B cell (primary cell): ENCODE results near the gene ZNF581. TPM values are rescaled to one million over a fixed set of nuclear protein-coding genes. Genes with fewer than 3 reads are reported as not detected.

Experiments used
- ATAC-seq: fragments of 200-7000 bp; cut with Tn5 transposase; one replicate; pipeline ENCODE4 v1.10.0; 2021; ENCODE audit warnings: low read depth, mild to moderate bottlenecking, moderate number of reproducible peaks, moderate library complexity
- CTCF ChIA-PET: fragments of 350-600 bp; sonication (Branson Sonifier 250); formaldehyde crosslinking; loops from one replicate; lab custom pipeline; 2021; ENCODE audit warnings: antibody characterized with exemption, inconsistent platforms; lab: Charles Lee
- POLR2A ChIA-PET: fragments of 350-600 bp; sonication (Branson Sonifier 250); formaldehyde crosslinking; loops from one replicate; lab custom pipeline; 2021; ENCODE audit warnings: antibody characterized with exemption; lab: Charles Lee
- DNase-seq: peaks from one replicate; pipeline ENCODE4 v3.0.0; 2013
- H2AFZ ChIP-seq: 2 replicates; pipeline ENCODE4 v1.6.1; 2012; ENCODE audit warnings: mild to moderate bottlenecking, low read depth, low read length; ENCODE audit not compliant: insufficient read depth, poor library complexity, severe bottlenecking
- H3K27ac ChIP-seq, 2 donors: 1 replicate in 1 of 2; 2 replicates in 1 of 2; pipeline ENCODE4 v1.5.1; 2012 to 2013; ENCODE audit warnings: low read length in 2 of 2, mild to moderate bottlenecking in 2 of 2, moderate library complexity in 1 of 2
- H3K27me3 ChIP-seq, 4 experiments: fragments of 200-600 bp in 1 of 4; sonication (generic) in 1 of 4; replicated peaks in 1 of 4; 1 replicate in 2 of 4; 2 replicates in 2 of 4; pipeline versions ENCODE4 v1.6.1 to v1.7.0; 2013 to 2016; ENCODE audit warnings: low read length in 3 of 4, mild to moderate bottlenecking in 2 of 4, mixed read lengths in 1 of 4, moderate library complexity in 1 of 4; ENCODE audit not compliant: insufficient read depth in 4 of 4, control insufficient read depth in 3 of 4; ENCODE audit errors: control extremely low read depth in 1 of 4
- H3K36me3 ChIP-seq, 2 experiments: replicated peaks in 1 of 2; 1 replicate in 1 of 2; 2 replicates in 1 of 2; pipeline versions ENCODE4 v1.6.1 to v1.7.1; 2013; ENCODE audit warnings: low read length in 1 of 2; ENCODE audit not compliant: insufficient read depth in 2 of 2, control insufficient read depth in 1 of 2; ENCODE audit errors: control extremely low read depth in 1 of 2, extremely low read depth in 1 of 2
- H3K4me1 ChIP-seq, 2 donors: fragments of 200-600 bp in 1 of 2; sonication (generic) in 1 of 2; 1 replicate in 1 of 2; 2 replicates in 1 of 2; pipeline versions ENCODE4 v1.5.1 to v1.6.1; 2013 to 2017; ENCODE audit warnings: low read length in 2 of 2; ENCODE audit not compliant: control insufficient read depth in 2 of 2, insufficient read depth in 2 of 2
- H3K4me2 ChIP-seq: replicated peaks from 2 replicates; pipeline ENCODE3; 2012; ENCODE audit warnings: mild to moderate bottlenecking, low read depth, low read length; ENCODE audit not compliant: poor library complexity, severe bottlenecking
- H3K4me3 ChIP-seq, 5 experiments: fragments of 200-600 bp in 1 of 5; sonication (generic) in 1 of 5; 1 replicate in 3 of 5; 2 replicates in 2 of 5; pipeline versions ENCODE4 v1.5.1 to v1.7.0; 2011 to 2016; ENCODE audit warnings: low read length in 4 of 5, mild to moderate bottlenecking in 4 of 5, low read depth in 2 of 5, control low read depth in 1 of 5, moderate library complexity in 1 of 5; ENCODE audit not compliant: insufficient read depth in 1 of 5; ENCODE audit errors: control extremely low read depth in 1 of 5, extremely low read depth in 1 of 5
- H3K79me2 ChIP-seq: fragments of 200-600 bp; sonication (generic); one replicate; pipeline ENCODE4 v1.6.0; 2016; ENCODE audit warnings: low read length; ENCODE audit not compliant: control insufficient read depth, insufficient read depth
- H3K9ac ChIP-seq: fragments of 200-600 bp; sonication (generic); 2 replicates; pipeline ENCODE4 v1.6.1; 2017; ENCODE audit warnings: mild to moderate bottlenecking, low read length, moderate library complexity
- H3K9me3 ChIP-seq, 3 donors: one replicate each; pipeline versions ENCODE4 v1.6.1 to v1.7.1; 2013; ENCODE audit warnings: low read length in 2 of 3; ENCODE audit not compliant: control insufficient read depth in 2 of 3, insufficient read depth in 1 of 3; ENCODE audit errors: control extremely low read depth in 1 of 3
- H4K20me1 ChIP-seq: 2 replicates; pipeline ENCODE4 v1.6.0; 2012; ENCODE audit warnings: mild to moderate bottlenecking, low read length; ENCODE audit not compliant: insufficient read depth, control insufficient read depth, poor library complexity, severe bottlenecking
- H3K27ac Mint-ChIP-seq: one replicate; pipeline ENCODE4 v1.8.0; 2021; ENCODE audit warnings: mixed read lengths
- H3K27me3 Mint-ChIP-seq: one replicate; pipeline ENCODE4 v1.8.0; 2021; ENCODE audit warnings: mixed read lengths
- H3K4me1 Mint-ChIP-seq: one replicate; pipeline ENCODE4 v1.8.0; 2021; ENCODE audit warnings: mixed read lengths
- H3K4me3 Mint-ChIP-seq: one replicate; pipeline ENCODE4 v1.8.0; 2021; ENCODE audit warnings: mixed read lengths
- H3K9me3 Mint-ChIP-seq: one replicate; pipeline ENCODE4 v1.8.0; 2022; ENCODE audit warnings: mixed read lengths; ENCODE audit not compliant: insufficient read depth
- CTCF ChIP-seq: fragments of 200-600 bp; IDR thresholded peaks from one replicate; pipeline ENCODE4 v1.8.0; 2022; ENCODE audit warnings: antibody characterized with exemption, mild to moderate bottlenecking
- EZH2 ChIP-seq: IDR thresholded peaks from 2 replicates; pipeline ENCODE4 v1.6.1; 2012; ENCODE audit warnings: borderline replicate concordance, low read depth, mild to moderate bottlenecking, moderate library complexity, low read length; ENCODE audit not compliant: insufficient read depth, poor library complexity, severe bottlenecking
- WGBS: methylation state at CpG from one replicate; pipeline ENCODE4 v1.1.5; 2013; ENCODE audit warnings: missing lambda C conversion rate; ENCODE audit not compliant: insufficient coverage; 5-methylcytosine and 5-hydroxymethylcytosine counted together
- intact Hi-C: fragments of 100-400 bp; cut with micrococcal nuclease; formaldehyde crosslinking; loops from one replicate; pipeline ENCODE4 v1.10.0; 2022
- polyA plus RNA-seq: library from polyadenylated mRNA; depleted of rRNA; stranded (reverse); fragments of >200 nt; gene quantifications from 2 replicates; pipeline ENCODE4 v1.2.3, GENCODE V29; 2012
- total RNA-seq, 2 donors: library from RNA; stranded (reverse); fragments of 120-200 nt in 1 of 2; gene quantifications; 1 replicate in 1 of 2; 2 replicates in 1 of 2; pipeline versions ENCODE4 v1.2.3 to v1.2.4, GENCODE V29; 2013 to 2022

Gene ZNF581
- total and polyA plus RNA-seq, 2 donors (not counting 1 experiment from before 2014, with no cell fraction given) = 48.2 to 51.3 TPM

- POLR2A ChIA-PET = interaction anchor here (0.5 to 2.8 kb wide), 27 partner anchors 12 to 1438 kb away, joined by 3 to 58 read pairs (median 4); partner anchors contain the start of genes ISOC2, KMT5C, NAT14 and PPP6R1
- intact Hi-C loops = loop anchor here (1.0 to 5.0 kb wide), 5 partner anchors 12 to 192 kb away; partner anchors contain the start of genes UBE2S, ZNF579, ZNF628 and ZNF784
- peak within 1 kb of the TSS; percentile 83 for H3K4me2 ChIP-seq
Measured at GRCh38 chr19:55599468-55599841, 44.0 kb upstream of the ZNF581 start, which contains the start of gene FIZ1. FIZ1 (minus strand) TSS chr19:55599517; CDS start chr19:55597865, 1,652 bp downstream.

More at GRCh38 chr19:55599468-55599841, 44.0 kb upstream of the ZNF581 start, which contains the start of gene FIZ1:
- Histone ChIP-seq H3K27ac (peak within 1 kb of the TSS; percentile 86 to 94), H3K4me3 (peak within 1 kb of the TSS; percentile 59 to 97 (median 82)), H3K9me3 (peaks cover 0 to 8% (median 0%) of the 10 kb centered on the region in 3 donors), H3K4me1 (peaks cover 7 to 22% of the 10 kb centered on the region in 2 donors), H4K20me1 (no peaks in the 10 kb centered on the region), H3K36me3 (peaks cover 0 to 19% of the 10 kb centered on the region in 2 experiments), H3K9ac (peak within 1 kb of the TSS; percentile 88), H3K79me2 (peaks cover 2% of the 10 kb centered on the region), H3K27me3 (no peaks in the 10 kb centered on the region), H2AFZ (peak within 1 kb of the TSS; percentile 92)
- TF ChIP-seq EZH2 = no peak
- no peak for TF ChIP-seq CTCF
- Mint-ChIP-seq H3K4me1 (peaks cover 23% of the 10 kb centered on the region), H3K4me3 (peak within 1 kb of the TSS; percentile 100), H3K27me3 (no peaks in the 10 kb centered on the region), H3K27ac (peak within 1 kb of the TSS; percentile 99), H3K9me3 (no peaks in the 10 kb centered on the region)
- CTCF ChIA-PET = interaction anchor here (0.6 to 2.0 kb wide), 12 partner anchors 15 to 132 kb away, joined by 3 to 11 read pairs (median 4); partner anchors contain the start of gene ZNF784
- ATAC-seq (peak; percentile 70), DNase-seq (peak; percentile 99)
- under 1% methylated on average over 21 of the region's 23 CpGs for WGBS
